Measurements from ENCODE around the gene FIGLA.

FIGLA gene

DNA sequence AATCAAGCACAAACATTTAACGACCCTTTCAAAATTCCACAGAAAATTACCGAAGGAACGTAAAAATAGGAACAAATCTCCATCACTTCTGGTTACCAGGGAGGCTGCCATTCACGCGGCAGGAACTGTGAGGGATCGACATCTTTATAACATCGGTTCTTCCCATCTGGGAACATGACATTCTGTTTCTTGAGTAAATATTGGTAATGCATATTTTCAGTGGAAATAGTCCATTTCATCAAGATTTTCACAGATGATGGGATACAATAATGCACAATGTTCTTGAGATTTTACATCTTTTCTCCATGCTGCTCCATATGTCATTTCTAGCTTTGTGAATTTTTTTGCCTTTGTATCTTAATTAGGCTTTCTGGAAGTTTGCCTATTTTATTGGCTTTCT is 32.5 kb downstream of the FIGLA start:
- TF ChIP-seq CTCF (IDR thresholded peaks at IDR 0.05; ENCODE audit: control insufficient read depth, insufficient read depth, low read depth, low read length, missing control alignments): no peak

DNA sequence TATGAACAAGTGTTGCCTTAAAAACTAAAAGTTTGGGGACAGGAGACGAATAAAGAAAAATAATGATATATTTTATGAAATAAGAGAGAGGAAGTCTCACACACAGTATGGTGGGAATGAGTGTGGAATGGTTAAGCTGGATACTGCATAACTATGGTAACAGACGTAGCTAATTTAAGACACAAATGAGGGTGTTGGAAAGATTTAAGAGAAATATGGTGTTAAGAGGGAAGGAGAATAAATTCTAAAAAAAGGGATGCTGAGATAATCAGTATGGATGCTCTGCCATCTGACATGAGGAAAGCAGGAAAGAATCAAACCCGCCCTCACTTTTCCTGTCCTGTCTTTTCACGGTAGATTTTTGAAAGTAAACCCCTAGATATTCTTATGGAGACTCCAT is 33.1 kb downstream of the FIGLA start:
- TF ChIP-seq CTCF (IDR thresholded peaks at IDR 0.05; ENCODE audit: control insufficient read depth, insufficient read depth, low read depth, low read length, missing control alignments): no peak
- H3K4me3 ChIP-seq (ENCODE audit: control insufficient read depth, low read depth, low read length): no peak overlapping the region
- DNase-seq (ENCODE audit: low read depth): no peak

More for the DNA sequence above, 32.5 kb downstream of the FIGLA start:
- no peak for DNase-seq (ENCODE audit: low read depth)
- no peak overlapping the region for H3K4me3 ChIP-seq (ENCODE audit: control insufficient read depth, low read depth, low read length)

GRCh38 chr2:70756128-70756527 is 34.3 kb downstream of the FIGLA start:
- DNase-seq (ENCODE audit: low read depth): no peak
- no peak overlapping the region for H3K4me3 ChIP-seq (ENCODE audit: control insufficient read depth, low read depth, low read length)
- no peak for TF ChIP-seq CTCF (IDR thresholded peaks at IDR 0.05; ENCODE audit: control insufficient read depth, insufficient read depth, low read depth, low read length, missing control alignments)

DNA sequence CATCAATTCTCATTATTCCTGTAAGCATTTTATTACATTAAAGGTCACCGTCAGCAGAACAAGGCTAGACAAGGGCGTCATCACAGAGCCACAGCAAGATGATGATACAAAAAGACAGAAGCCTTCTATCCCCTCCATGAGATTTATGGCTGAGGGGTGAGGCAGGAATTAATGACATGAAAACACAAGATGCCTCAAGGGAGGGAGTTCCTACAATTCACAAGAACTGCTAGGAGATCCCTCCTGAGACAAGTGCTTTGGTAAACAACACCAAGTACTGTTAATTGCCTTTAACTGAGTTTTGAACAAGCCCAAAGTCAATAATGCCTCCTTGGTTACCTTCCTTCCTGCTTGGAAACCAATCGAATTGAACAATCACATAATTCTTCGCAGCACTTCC is 36.5 kb downstream of the FIGLA start:
- no peak for TF ChIP-seq CTCF (IDR thresholded peaks at IDR 0.05; ENCODE audit: control insufficient read depth, insufficient read depth, low read depth, low read length, missing control alignments)
- DNase-seq (ENCODE audit: low read depth): no peak
- H3K4me3 ChIP-seq (ENCODE audit: control insufficient read depth, low read depth, low read length): no peak overlapping the region

GRCh38 chr2:70753031-70753430 is 37.4 kb downstream of the FIGLA start:
- DNase-seq (ENCODE audit: low read depth): no peak
- no peak for TF ChIP-seq CTCF (IDR thresholded peaks at IDR 0.05; ENCODE audit: control insufficient read depth, insufficient read depth, low read depth, low read length, missing control alignments)
- H3K4me3 ChIP-seq (ENCODE audit: control insufficient read depth, low read depth, low read length): no peak overlapping the region

DNA sequence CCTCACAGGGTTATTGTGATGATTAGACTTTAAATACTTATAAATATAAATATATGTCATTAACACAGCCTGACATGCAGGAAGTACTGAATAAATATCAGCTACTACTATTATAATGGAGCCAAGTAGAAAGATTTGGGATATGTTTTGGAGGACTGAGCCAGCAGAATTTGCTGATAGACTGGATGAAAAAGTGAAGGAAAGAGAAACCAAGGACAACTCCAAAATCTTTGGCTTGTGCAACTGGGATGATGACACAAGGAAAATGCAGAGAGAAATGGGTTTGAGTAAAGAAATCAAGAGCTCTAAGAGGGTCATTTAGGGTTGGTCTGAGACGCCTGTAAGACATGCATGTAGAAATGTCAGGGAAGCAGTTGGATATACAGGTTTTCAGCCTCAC is 38.0 kb downstream of the FIGLA start:
- TF ChIP-seq CTCF (IDR thresholded peaks at IDR 0.05; ENCODE audit: control insufficient read depth, insufficient read depth, low read depth, low read length, missing control alignments): no peak
- H3K4me3 ChIP-seq (ENCODE audit: control insufficient read depth, low read depth, low read length): no peak overlapping the region
- DNase-seq (ENCODE audit: low read depth): no peak

DNA sequence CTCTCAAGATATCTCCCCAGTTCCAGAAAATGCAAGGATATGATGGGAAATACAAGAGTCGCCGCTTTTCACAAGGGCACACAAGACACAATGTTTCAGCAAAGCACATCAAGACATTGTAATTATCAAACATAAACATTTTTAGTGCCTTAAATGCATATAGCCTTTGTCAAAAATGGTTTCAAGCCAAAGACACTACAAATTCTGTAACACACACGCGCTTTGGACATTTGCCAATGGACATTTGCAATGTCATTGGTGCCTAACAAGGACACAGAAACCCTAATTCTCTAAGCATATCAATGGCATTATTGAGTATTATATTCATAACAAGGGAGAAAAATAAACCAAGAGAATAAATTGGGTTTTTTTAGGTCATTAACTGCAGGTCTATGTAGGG is 38.6 kb downstream of the FIGLA start:
- no peak overlapping the region for H3K4me3 ChIP-seq (ENCODE audit: control insufficient read depth, low read depth, low read length)
- no peak for DNase-seq (ENCODE audit: low read depth)
- no peak for TF ChIP-seq CTCF (IDR thresholded peaks at IDR 0.05; ENCODE audit: control insufficient read depth, insufficient read depth, low read depth, low read length, missing control alignments)
